HG03280 (cell line): ENCODE results near the gene DLGAP1.

ENCODE experiments used
- ATAC-seq: cut with Tn5 transposase; IDR thresholded peaks from one replicate; pipeline ENCODE4 v1.9.1; 2021; ENCODE audit warnings: mild to moderate bottlenecking, moderate library complexity; ENCODE audit not compliant: unreplicated experiment

The DLGAP1 gene

GRCh38 chr18:4193086-4193485, 262.0 kb downstream of the DLGAP1 start:
- no peak for ATAC-seq

GRCh38 chr18:4181882-4182568, 273.1 kb downstream of the DLGAP1 start:
- no peak for ATAC-seq

GRCh38 chr18:4181086-4181485, 274.0 kb downstream of the DLGAP1 start:
- ATAC-seq: no peak

GRCh38 chr18:4172196-4173100, 282.7 kb downstream of the DLGAP1 start:
- no peak for ATAC-seq

DNA sequence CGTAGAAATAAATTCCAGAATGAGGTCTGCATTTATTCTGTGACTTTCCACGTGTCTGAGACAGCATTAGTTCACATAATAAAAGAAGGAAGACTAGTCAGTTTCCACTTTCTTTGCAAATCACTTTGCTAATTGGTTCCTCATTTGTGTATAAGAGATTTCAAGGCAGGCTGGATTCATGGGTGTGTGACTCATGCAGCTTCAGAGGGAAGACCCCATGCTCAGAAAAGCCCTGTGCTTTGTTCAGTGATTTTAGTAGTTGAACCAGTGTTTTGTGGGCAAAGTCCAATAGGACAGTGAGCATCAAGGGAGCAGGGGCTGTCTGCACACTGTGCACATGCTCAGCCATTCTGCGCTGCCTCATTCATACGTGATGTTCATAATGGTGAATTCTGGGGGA, 297.8 kb downstream of the DLGAP1 start:
- ATAC-seq: no peak

DNA sequence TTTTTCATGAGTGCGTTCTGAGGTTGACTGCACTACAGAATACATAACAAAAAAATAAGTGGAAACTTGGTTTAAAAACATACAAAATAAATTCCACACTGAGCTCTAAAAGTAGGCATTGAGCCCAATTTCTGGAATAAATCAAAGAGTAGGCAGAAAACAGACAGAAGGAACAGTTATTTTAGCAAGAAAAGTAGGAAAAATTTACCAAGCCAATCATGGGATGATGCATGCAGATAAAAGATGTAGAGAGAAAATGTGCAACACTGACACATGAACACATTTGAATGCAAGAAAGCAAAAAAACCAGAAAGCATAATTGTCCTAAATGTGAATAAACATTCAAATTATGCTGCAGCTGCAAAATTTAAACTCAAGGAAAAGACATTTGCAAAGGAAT, 308.3 kb downstream of the DLGAP1 start:
- ATAC-seq: no peak

- ATAC-seq: no peak
Observed at GRCh38 chr18:4144201-4144600, 310.9 kb downstream of the DLGAP1 start.

DNA sequence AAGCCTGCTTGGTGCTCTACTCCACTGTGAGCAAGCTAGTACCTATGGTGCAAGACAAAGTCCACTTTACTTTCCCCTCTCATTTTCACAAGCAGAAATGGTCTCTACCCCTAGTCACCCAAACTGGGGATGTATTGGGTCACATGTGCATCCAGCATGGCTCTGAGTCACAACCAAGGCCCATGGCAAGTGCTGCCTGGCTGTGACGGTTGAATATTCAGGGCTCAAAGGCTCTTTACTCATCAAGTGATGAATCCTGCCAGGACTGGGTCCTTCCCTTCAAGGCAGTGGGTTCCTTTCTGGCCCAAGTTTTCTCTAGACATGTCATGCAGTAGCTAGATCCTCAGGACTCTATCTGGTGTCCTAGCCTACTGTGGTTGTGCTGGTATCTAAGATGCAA, 311.5 kb downstream of the DLGAP1 start:
- ATAC-seq: no peak

- no peak for ATAC-seq
Observed at GRCh38 chr18:4142876-4143275, 312.2 kb downstream of the DLGAP1 start.

GRCh38 chr18:4134700-4135099, 320.4 kb downstream of the DLGAP1 start:
- no peak for ATAC-seq

DNA sequence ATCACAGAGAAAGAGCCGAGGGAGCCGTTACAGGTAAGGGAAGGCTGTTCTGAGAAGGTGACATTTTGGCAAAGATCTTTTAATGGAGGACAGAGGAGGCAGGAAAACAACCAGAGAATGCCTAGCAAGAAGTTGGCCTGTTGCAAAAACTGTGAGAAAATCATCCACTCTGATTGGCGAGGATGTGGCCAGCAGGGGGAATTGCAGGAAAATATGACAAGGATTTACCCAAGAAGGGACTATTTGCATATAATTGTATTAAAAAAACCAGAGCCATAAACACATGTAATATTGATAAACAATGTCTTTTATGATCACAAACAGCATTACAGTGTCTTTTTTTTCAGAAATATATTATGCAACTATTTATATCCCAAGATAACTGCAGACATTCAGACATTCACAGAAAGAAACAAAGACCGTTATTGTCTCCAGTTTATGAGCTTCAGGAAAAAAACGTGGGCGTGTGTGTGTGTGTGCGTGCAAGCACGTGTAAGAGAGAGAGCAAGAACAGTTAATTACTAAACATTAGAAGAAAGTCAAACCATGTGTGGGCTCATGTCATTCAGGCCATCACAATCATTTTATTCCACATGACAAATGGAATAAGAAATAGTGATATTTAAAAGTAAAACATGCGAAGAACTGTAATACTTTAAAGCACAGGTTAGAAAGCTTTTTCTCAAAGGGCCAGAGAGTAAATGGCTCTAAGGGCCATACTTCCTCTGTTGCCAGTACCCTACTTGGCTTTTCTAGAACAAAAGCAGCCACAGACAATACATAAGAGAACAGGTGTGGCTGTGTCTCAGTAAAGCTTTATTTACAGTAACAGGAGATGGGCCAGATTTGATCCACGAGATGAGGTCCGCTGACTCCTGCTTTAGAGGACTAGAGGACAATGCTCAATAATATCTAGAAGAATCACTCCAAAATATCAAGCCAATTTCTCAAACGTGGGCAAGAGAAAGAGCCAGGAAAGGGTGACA, 324.1 kb downstream of the DLGAP1 start:
- no peak for ATAC-seq

GRCh38 chr18:4126939-4127338, 328.2 kb downstream of the DLGAP1 start:
- no peak for ATAC-seq

DNA sequence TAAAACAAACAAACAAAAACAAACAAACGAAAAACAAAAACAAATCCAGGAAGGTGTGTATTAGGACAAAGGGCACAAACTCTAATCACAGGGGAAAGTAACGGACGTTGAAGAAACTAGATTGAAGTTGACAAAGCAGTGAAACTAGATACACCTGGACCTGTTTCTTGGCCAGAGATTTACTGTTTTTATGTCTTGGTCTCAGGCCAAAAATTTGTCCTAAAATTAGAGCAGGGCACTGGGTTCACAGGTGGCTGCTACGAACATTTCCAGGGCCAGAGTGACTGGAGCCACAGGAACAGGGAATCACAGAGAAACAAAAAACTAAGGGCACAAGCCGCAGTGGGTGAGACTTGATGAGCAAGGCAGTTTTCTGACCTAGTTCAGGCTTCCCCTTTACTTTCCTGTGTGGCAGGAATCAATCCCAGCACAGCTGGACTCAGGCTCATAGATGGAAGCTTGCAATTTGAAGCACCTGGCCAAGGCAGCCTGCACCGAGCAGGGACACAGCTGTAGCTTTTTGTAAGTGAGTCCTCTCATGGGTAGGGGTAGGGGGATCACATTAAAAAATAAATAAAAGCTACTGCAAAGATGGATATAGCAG, 329.4 kb downstream of the DLGAP1 start:
- no peak for ATAC-seq

- no peak for ATAC-seq
Observed at GRCh38 chr18:4125224-4125623, 329.9 kb downstream of the DLGAP1 start.

GRCh38 chr18:4119813-4120212, 335.3 kb downstream of the DLGAP1 start:
- no peak for ATAC-seq

GRCh38 chr18:4119127-4119648, 335.9 kb downstream of the DLGAP1 start:
- no peak for ATAC-seq

- ATAC-seq: no peak
Observed at GRCh38 chr18:4108016-4108415, 347.1 kb downstream of the DLGAP1 start.

DNA sequence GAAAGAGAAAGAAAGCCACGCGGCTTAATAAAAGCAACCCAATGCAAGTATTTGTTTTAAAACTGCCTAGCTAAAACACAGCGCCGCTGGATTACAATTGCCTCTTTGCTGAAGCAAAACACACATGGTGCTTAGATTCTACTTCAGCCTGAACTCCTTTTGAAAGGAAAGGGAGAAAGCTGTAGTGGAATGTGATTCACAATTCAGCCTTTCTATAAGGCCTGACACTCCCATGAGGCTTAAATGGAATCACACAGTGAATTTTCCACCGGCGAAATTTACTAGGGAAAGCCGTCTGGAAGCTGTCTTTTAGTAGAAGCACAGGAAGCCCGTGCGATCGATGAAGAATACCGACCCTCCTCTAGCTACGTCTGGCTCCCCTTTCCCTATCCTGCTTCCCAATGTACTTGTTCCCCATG, 348.0 kb downstream of the DLGAP1 start:
- ATAC-seq: no peak

DNA sequence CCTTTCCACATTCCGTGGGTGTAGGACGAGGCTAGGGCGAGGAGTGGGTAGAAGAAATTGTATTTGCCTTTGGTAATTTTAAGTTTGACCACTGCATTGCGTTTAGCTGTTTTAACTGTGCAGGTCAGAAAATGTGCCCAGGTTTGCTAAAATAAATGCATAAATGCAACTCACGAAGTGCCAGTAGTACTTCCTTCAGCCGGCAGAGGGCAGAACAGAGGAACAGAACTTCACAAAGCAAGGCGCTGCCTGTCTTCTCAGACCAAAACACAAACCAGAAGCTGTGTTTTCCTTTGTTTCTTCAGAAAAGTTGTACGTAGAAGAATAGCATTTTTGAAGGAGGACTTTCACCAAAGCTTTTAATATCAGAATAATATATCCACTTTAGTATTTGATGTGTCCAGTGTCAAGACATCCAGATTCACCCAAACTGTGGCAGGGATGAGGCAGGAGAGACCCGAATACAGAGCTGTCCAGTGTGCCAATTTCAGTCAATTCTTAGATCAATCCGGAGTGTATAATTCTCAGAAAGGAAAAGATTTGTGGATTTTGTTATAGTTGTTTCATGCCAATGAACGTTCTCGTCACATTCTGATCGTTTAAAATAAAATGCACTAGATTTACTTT, 348.6 kb downstream of the DLGAP1 start:
- no peak for ATAC-seq

DNA sequence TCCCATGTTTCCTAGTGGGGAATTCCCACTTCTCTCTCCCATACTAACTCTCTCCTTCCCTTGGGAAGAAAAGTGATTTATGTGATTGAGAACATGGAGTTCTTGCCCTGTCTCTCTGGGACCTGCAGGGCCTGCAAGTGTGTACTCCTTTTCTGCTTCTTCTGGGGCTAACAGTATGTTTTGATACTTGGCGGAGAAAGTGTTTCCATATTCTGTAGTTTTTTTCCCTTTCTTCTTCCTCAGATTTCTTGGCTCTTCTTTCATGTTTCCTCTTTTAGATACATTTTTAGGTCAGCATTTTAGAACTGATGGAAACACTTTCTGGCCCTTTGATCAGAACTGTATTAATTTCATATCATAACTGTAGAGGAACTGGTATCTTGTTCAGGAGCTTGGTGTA, 352.2 kb downstream of the DLGAP1 start:
- ATAC-seq: no peak
